C4-2B (cell line): ENCODE results near the gene RGS16.

Experiments
- H3K27ac ChIP-seq: fragments of 450-650 bp; 2 replicates; pipeline ENCODE4 v1.5.1; 2017
- ZFX ChIP-seq: fragments of 450-650 bp; IDR thresholded peaks from 2 replicates; pipeline ENCODE4 v1.6.1; 2017
- TF ChIP-seq, protein P1 (sequence below): fragments of 450-650 bp; conservative IDR thresholded peaks from 2 replicates; pipeline ENCODE4 v1.5.1; 2017; ENCODE audit warnings: mild to moderate bottlenecking

RGS16 gene

DNA sequence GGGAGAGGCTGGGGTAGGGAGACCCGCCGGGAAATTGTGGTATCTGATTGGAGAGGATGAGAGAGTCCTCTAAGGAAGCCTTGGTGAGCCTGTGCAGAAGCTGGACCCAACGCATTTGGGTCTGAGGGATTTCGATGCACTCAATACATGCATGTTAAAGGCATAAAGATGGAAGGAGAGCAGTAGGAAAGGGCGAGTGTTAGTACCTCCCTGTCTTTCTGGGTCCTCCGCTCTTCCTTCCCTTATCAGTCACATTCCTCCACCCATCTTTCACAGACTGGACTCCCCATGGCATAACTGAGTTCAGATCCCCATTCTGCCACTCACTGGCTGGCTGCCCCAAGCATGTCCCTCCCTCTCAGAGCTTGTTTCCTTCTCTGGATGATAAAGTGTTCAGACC, 7.3 kb downstream of the RGS16 start:
- no peak overlapping the region for H3K27ac ChIP-seq

DNA sequence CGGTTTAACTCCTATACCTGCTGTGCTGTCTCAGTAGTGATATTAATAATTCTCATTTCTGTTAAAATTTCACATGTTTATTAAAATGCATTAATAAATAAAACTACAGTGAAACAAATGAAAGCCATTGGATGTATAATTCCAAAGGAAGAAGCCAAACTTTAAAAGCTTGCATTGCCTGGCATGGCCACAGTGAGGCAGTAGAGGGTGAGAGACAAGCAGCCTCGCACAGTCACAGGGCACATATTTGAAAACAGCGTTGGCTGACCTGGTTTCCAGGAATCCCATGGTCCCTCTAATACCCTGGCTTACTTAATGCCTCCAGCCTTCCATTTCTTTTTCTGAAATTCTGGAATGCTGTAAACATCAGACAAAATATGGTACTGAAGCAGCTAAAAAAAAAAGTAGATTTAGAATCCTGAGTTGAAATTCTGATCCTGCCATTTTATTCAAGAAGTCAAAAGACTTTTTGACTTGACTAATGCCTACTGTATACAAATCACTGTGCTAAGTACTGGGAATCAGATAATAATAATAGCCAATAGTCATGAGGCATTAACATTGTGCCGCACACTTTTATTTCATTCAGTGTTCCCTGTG, 8.4 kb downstream of the RGS16 start:
- no peak overlapping the region for H3K27ac ChIP-seq
- TF ChIP-seq ZFX, result no peak
- TF ChIP-seq, protein P1, sequence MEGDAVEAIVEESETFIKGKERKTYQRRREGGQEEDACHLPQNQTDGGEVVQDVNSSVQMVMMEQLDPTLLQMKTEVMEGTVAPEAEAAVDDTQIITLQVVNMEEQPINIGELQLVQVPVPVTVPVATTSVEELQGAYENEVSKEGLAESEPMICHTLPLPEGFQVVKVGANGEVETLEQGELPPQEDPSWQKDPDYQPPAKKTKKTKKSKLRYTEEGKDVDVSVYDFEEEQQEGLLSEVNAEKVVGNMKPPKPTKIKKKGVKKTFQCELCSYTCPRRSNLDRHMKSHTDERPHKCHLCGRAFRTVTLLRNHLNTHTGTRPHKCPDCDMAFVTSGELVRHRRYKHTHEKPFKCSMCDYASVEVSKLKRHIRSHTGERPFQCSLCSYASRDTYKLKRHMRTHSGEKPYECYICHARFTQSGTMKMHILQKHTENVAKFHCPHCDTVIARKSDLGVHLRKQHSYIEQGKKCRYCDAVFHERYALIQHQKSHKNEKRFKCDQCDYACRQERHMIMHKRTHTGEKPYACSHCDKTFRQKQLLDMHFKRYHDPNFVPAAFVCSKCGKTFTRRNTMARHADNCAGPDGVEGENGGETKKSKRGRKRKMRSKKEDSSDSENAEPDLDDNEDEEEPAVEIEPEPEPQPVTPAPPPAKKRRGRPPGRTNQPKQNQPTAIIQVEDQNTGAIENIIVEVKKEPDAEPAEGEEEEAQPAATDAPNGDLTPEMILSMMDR, result peak; percentile 97

More for the DNA sequence above, 7.3 kb downstream of the RGS16 start:
- TF ChIP-seq, protein P1, result no peak
- TF ChIP-seq ZFX, result no peak

DNA sequence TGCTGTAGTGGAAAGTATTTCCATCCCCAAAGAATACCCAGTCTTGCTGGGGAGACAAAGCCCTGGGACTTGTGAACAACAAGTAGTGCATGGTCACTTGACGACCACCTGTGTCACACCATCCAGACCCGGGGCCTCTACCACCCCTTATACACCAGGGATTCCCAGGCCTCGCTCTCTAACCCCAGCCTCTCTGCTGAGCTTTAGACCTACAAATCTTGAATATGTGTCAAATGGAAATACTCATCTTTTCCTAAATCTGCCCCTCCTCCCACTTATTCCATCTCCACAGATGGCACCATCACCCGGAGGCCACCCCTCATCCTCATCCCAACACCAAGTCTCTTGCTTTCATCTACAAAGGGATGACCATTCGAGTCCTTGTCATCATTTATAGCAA, 14.3 kb downstream of the RGS16 start:
- no peak for TF ChIP-seq ZFX
- TF ChIP-seq, protein P1, result no peak
- peak overlapping the region; percentile 72; the same call in 1 of the 2 replicates for H3K27ac ChIP-seq

DNA sequence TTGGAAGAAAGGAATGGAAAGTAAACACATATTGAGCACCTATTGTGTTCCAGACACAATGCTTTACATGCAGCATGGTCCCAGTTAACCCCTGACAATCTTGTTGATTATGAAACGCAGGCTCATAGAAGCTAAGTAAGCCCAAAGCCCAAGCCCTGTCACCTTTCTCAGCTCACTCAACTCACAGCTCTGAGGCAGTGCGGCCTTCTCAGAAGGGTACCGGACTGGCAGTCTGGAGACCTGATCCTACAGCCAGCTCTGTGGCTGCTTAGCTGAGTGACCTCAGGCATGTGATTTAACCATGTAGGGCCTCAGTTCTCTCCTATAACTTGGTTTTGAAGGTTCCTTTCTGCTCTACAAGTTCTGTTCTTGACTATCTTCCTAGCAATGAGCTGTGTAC, 14.7 kb downstream of the RGS16 start:
- TF ChIP-seq, protein P1, result no peak
- TF ChIP-seq ZFX, result no peak
- peak overlapping the region; percentile 72; the same call in 1 of the 2 replicates for H3K27ac ChIP-seq

DNA sequence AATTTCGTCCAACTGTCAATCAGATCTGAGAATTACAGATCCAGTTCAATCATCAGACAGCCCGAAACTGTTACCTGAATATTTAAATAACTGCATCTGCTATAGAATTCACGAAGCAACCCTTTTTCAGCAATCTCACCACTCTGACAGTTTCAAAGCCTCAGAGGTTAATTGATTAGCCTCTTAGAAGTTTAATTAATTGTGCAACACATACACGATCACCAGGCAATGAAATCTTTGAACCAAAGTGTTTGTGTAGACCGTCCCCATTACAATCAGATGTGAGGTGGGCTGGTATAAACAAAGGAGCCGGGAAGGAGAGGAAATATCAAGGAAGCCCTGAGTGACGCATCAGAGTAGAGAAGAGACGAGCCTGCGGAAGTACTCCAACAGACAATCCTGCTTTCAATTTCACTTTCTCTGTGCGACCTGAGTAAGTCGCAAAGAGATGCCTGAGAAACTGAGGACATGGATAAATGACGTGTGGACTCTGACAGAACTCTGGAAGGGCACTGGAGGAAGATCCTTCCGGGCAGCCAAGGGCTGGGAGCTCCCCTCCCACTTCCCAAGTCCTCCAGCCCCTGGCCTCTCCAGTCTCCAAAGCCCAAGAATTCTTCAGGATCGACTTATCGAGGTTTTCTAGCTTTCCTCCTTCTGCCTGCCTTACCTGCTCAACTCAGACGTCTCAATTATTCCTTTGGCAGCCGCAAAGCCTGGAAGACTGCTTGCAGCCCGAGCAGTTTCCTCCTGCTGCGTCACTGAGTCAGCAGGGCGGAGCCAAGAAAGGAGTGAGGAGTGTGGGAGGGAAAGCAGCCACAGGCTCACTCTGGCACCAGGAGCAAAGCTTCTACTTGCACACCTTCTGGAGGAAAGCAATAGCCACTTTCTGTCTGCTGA, 15.4 kb downstream of the RGS16 start, which contains the start of gene RNASEL:
TSS of gene RNASEL (minus strand) at position 757 of the 897 bp plus-strand sequence. CDS start 2,450 bp downstream, outside the sequence.
- peak within 1 kb of the TSS; percentile 72 for H3K27ac ChIP-seq
- TF ChIP-seq, protein P1, result no peak
- TF ChIP-seq ZFX, result no peak

DNA sequence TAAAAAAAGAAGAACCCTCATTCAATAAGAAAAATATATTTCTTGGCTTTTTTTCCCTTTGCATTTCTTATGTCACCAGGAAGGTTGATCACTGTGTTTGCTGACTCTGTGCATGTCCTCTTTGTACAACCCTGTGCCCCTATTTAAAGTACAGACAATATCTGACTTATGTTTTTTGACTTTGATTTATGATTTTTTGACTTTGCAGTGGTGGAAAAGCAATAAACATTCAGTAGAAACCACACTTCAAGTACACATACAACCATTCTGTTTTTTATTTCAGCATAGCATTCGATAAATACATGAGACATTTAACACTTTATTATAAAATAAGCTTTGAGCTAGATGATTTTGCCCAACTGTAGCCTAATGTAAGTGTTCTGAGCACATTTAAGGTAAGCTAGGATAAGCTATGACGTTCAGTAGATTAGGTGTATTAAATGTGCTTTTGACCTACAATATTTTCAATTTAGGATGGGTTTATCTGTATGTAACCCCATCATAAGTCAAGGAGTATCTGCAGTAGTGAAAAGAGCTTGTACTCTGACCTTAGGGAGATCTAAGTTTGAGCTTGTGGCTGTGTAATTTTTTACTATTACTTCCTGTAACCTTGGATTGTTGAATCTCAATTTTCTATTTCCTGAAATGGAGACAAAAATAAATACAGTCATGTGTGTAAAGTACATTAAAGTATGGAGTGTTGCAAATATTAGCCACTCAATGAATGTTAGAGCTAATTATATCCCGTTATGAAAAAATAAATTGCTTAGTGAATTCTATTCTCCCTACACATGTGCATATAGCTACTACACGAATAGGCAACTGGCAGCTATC, 16.3 kb downstream of the RGS16 start:
- H3K27ac ChIP-seq, result no peak overlapping the region
- no peak for TF ChIP-seq ZFX
- TF ChIP-seq, protein P1, result no peak
